ENCODE measurements around the gene CENPB.

DNA sequence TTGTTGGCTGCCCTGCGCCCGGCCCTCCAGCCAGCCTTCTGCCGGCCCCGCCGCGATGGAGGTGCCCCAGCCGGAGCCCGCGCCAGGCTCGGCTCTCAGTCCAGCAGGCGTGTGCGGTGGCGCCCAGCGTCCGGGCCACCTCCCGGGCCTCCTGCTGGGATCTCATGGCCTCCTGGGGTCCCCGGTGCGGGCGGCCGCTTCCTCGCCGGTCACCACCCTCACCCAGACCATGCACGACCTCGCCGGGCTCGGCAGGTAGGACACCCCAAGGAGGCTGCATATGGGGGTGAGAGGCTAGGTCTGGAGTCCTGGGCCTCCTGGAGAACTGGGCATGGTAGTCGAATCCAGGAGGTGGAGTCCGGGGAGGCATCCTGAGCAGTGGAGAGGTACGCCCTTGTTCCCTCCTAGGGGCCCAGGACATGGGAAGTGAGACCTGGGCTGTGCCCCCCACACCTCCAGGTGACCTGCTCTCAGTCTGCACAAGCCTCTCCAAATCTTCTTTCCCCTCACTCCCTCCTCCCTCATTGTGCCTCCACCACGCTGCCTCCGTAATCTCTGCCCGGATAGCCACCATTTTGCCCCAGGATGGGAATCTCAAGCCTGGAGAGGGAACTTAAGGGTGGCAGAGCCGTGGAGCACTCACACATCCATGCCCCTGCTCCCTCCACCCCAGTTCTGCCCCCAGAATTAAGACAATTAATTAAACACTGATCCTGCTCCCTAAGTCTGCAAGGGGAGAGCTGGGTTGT, 10.1 kb upstream of the CENPB start:
- TF ChIP-seq, protein P1, sequence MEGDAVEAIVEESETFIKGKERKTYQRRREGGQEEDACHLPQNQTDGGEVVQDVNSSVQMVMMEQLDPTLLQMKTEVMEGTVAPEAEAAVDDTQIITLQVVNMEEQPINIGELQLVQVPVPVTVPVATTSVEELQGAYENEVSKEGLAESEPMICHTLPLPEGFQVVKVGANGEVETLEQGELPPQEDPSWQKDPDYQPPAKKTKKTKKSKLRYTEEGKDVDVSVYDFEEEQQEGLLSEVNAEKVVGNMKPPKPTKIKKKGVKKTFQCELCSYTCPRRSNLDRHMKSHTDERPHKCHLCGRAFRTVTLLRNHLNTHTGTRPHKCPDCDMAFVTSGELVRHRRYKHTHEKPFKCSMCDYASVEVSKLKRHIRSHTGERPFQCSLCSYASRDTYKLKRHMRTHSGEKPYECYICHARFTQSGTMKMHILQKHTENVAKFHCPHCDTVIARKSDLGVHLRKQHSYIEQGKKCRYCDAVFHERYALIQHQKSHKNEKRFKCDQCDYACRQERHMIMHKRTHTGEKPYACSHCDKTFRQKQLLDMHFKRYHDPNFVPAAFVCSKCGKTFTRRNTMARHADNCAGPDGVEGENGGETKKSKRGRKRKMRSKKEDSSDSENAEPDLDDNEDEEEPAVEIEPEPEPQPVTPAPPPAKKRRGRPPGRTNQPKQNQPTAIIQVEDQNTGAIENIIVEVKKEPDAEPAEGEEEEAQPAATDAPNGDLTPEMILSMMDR (IDR thresholded peaks at IDR 0.05): no peak
- TF ChIP-seq POLR2A (IDR thresholded peaks at IDR 0.05) (no peak), EP300 (IDR thresholded peaks at IDR 0.05) (no peak)
